ENCODE measurements around the gene LRRC34. TPM values are rescaled to one million over a fixed set of nuclear protein-coding genes. Genes with fewer than 3 reads are reported as not detected.

The LRRC34 gene
- total and polyA plus RNA-seq, 9 of the 15 experiments (the other 6 are each of a cell fraction or from before 2014, with no cell fraction given): 0.17 to 0.30 TPM; not detected in 7

DNA sequence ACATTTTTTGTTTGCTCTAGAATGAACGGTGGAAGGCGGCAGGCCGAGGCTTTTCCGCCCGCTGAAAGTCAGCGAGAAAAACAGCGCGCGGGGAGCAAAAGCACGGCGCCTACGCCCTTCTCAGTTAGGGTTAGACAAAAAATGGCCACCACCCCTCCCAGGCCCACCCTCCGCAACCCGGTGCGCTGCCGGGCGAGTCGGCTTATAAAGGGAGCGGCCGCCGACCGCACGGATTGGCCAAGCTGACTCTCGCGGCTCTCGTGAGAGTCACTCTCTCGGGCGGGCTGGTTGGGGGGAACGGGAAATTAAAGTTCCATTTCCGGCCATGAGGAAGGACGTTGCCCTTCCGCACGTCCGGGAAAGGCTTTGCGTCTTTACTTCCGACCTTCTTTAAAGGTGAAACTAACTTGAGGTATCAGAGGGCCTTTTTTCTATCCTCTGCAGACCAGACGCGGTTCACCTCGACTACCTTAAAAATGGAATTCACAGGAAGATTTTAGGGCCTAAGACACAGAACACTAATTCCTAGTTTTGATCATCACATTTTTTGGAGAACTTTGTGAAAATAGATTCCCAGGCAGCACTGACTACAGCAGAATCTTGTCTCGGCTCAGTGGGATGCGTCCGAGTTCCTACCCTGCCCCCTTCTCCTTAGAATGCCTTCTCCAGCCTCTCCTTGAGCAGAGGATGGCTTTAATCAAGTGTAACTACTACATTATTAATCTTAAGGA lies 47.7 kb downstream of the LRRC34 start, which contains the start of gene TERC (continued):
- TF ChIP-seq, protein P1, sequence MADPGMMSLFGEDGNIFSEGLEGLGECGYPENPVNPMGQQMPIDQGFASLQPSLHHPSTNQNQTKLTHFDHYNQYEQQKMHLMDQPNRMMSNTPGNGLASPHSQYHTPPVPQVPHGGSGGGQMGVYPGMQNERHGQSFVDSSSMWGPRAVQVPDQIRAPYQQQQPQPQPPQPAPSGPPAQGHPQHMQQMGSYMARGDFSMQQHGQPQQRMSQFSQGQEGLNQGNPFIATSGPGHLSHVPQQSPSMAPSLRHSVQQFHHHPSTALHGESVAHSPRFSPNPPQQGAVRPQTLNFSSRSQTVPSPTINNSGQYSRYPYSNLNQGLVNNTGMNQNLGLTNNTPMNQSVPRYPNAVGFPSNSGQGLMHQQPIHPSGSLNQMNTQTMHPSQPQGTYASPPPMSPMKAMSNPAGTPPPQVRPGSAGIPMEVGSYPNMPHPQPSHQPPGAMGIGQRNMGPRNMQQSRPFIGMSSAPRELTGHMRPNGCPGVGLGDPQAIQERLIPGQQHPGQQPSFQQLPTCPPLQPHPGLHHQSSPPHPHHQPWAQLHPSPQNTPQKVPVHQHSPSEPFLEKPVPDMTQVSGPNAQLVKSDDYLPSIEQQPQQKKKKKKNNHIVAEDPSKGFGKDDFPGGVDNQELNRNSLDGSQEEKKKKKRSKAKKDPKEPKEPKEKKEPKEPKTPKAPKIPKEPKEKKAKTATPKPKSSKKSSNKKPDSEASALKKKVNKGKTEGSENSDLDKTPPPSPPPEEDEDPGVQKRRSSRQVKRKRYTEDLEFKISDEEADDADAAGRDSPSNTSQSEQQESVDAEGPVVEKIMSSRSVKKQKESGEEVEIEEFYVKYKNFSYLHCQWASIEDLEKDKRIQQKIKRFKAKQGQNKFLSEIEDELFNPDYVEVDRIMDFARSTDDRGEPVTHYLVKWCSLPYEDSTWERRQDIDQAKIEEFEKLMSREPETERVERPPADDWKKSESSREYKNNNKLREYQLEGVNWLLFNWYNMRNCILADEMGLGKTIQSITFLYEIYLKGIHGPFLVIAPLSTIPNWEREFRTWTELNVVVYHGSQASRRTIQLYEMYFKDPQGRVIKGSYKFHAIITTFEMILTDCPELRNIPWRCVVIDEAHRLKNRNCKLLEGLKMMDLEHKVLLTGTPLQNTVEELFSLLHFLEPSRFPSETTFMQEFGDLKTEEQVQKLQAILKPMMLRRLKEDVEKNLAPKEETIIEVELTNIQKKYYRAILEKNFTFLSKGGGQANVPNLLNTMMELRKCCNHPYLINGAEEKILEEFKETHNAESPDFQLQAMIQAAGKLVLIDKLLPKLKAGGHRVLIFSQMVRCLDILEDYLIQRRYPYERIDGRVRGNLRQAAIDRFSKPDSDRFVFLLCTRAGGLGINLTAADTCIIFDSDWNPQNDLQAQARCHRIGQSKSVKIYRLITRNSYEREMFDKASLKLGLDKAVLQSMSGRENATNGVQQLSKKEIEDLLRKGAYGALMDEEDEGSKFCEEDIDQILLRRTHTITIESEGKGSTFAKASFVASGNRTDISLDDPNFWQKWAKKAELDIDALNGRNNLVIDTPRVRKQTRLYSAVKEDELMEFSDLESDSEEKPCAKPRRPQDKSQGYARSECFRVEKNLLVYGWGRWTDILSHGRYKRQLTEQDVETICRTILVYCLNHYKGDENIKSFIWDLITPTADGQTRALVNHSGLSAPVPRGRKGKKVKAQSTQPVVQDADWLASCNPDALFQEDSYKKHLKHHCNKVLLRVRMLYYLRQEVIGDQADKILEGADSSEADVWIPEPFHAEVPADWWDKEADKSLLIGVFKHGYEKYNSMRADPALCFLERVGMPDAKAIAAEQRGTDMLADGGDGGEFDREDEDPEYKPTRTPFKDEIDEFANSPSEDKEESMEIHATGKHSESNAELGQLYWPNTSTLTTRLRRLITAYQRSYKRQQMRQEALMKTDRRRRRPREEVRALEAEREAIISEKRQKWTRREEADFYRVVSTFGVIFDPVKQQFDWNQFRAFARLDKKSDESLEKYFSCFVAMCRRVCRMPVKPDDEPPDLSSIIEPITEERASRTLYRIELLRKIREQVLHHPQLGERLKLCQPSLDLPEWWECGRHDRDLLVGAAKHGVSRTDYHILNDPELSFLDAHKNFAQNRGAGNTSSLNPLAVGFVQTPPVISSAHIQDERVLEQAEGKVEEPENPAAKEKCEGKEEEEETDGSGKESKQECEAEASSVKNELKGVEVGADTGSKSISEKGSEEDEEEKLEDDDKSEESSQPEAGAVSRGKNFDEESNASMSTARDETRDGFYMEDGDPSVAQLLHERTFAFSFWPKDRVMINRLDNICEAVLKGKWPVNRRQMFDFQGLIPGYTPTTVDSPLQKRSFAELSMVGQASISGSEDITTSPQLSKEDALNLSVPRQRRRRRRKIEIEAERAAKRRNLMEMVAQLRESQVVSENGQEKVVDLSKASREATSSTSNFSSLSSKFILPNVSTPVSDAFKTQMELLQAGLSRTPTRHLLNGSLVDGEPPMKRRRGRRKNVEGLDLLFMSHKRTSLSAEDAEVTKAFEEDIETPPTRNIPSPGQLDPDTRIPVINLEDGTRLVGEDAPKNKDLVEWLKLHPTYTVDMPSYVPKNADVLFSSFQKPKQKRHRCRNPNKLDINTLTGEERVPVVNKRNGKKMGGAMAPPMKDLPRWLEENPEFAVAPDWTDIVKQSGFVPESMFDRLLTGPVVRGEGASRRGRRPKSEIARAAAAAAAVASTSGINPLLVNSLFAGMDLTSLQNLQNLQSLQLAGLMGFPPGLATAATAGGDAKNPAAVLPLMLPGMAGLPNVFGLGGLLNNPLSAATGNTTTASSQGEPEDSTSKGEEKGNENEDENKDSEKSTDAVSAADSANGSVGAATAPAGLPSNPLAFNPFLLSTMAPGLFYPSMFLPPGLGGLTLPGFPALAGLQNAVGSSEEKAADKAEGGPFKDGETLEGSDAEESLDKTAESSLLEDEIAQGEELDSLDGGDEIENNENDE (IDR thresholded peaks at IDR 0.05; ENCODE audit: low read depth, low read length): no peak
- TF ChIP-seq, protein P2, sequence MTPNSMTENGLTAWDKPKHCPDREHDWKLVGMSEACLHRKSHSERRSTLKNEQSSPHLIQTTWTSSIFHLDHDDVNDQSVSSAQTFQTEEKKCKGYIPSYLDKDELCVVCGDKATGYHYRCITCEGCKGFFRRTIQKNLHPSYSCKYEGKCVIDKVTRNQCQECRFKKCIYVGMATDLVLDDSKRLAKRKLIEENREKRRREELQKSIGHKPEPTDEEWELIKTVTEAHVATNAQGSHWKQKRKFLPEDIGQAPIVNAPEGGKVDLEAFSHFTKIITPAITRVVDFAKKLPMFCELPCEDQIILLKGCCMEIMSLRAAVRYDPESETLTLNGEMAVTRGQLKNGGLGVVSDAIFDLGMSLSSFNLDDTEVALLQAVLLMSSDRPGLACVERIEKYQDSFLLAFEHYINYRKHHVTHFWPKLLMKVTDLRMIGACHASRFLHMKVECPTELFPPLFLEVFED (CRISPR knock-in tag; conservative IDR thresholded peaks at IDR 0.05): peak; percentile 92
- TF ChIP-seq PCBP2 (IDR thresholded peaks at IDR 0.05; ENCODE audit: low read depth, low read length, poor library complexity, severe bottlenecking) (peak; percentile 45), TCF7L2 (IDR thresholded peaks at IDR 0.05; ENCODE audit: low read depth, low read length) (0 out of 2 replicates have a peak, but pooled peaks have one; percentile 27), TAF15 (IDR thresholded peaks at IDR 0.05; ENCODE audit: low read depth, low read length) (no peak), ETV6 (IDR thresholded peaks at IDR 0.05; ENCODE audit: borderline replicate concordance in 1 of 2, low read depth in 2 of 2, low read length in 1 of 2) (peak; percentile 92 to 96; a peak in 3 of 4 replicates), ETV6 (CRISPR knock-in tag; IDR thresholded peaks at IDR 0.05; ENCODE audit: borderline replicate concordance) (no peak), NFRKB (IDR thresholded peaks at IDR 0.05; ENCODE audit: low read depth) (0 out of 2 replicates have a peak, but pooled peaks have one; percentile 17), FOXA3 (CRISPR knock-in tag; conservative IDR thresholded peaks at IDR 0.05 in 1 of 2, IDR thresholded peaks at IDR 0.05 in 1 of 2) (no peak), SNRNP70 (optimal IDR thresholded peaks at IDR 0.05; ENCODE audit: low read depth, low read length) (no peak)
- TF ChIP-seq, protein P3, sequence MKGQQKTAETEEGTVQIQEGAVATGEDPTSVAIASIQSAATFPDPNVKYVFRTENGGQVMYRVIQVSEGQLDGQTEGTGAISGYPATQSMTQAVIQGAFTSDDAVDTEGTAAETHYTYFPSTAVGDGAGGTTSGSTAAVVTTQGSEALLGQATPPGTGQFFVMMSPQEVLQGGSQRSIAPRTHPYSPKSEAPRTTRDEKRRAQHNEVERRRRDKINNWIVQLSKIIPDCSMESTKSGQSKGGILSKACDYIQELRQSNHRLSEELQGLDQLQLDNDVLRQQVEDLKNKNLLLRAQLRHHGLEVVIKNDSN (CRISPR knock-in tag; IDR thresholded peaks at IDR 0.05): no peak
- TF ChIP-seq, protein P4, sequence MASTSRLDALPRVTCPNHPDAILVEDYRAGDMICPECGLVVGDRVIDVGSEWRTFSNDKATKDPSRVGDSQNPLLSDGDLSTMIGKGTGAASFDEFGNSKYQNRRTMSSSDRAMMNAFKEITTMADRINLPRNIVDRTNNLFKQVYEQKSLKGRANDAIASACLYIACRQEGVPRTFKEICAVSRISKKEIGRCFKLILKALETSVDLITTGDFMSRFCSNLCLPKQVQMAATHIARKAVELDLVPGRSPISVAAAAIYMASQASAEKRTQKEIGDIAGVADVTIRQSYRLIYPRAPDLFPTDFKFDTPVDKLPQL (IDR thresholded peaks at IDR 0.05; ENCODE audit: extremely low read depth, insufficient read length): no peak
